Posterior cingulate gyrus (tissue), 11 donors: ENCODE measurements around the gene RAB7B.
A peak's percentile ranks its signal among the peaks of the same experiment; 100 is the strongest.

Source experiments
- DNase-seq, 10 donors: peaks; one replicate each; pipeline versions ENCODE4 v3.0.0 to v3.0.0-alpha.2; 2020 to 2021; ENCODE audit warnings: mixed read lengths in 3 of 10
- intact Hi-C: fragments of 100-400 bp; cut with DNase I; formaldehyde crosslinking; loops from one replicate; pipeline ENCODE4 v1.15.1; 2023

Gene RAB7B

DNA sequence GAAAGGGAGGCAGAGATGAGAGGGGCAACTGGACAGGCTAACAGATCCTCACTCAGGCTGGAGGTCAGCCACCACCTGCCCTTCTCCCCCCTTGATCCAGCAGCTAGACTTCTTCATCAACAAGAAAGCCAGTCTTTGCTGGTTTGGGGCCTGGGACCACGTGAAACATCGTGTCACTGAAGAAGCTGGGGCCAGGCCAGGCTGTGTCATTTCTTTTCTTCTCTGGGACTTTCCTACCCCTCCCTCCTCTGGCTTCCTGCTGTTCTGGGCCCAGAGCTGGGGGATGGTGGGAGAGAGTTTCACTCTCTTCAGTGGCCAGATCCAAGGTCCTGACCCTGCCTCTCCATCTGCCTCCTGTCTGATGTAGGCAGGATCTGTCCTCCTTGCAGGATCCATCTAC lies 41.8 kb downstream of the RAB7B start:
- intact Hi-C loops, result no loop called here
- no peak for DNase-seq

GRCh38 chr1:205959789-205960188 lies 43.4 kb downstream of the RAB7B start:
- no peak for DNase-seq
- intact Hi-C loops, result no loop called here

DNA sequence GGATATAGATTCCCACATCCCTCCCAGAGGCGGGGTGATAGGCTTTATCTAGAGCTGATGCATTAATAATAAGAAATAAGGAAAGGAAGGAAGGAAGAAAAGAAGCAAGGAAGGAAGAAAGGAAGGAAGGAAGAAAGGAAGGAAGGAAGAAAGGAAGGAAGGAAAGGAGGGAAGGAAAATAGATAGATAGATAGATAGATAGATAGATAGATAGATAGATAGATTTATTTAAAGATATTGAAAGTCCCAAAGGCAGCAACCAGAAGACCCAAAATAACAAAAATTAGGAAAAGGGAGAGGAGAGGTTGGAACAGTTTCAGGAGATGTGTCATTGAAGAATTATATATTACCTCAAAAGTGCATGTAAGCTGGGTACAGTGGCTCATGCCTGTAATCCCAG lies 47.7 kb downstream of the RAB7B start:
- intact Hi-C loops, result no loop called here
- no peak for DNase-seq

DNA sequence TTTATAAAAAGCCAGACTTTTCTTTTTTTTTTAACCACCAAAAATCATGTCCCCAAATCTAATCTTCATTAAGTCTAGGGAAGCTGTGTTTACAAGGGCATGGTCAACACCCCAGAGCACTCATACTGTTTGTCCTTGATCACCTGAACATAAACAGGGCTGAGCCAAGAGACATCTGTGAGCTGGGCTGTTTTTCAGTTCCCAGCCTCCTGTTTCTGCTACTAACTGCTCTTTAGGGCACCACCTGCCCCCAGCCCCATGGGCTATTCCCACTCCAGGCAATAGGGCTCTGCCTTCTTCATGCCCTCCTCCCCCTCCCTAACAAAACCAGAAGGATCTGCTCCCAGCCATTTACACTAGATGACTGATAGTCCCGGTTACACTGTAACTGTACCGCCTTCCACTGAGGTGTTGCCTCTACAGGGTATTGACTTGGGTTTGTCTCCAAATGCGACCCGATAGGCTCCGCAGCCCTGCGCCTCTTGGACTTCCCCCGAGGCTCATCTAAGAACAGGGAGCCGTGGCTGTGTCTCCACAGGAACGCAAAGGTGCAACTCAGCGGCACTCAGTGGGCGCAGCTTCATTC lies 48.3 kb downstream of the RAB7B start:
- no peak for DNase-seq
- intact Hi-C loops, result no loop called here

GRCh38 chr1:205951746-205952145 lies 51.4 kb downstream of the RAB7B start:
- intact Hi-C loops, result no loop called here

DNA sequence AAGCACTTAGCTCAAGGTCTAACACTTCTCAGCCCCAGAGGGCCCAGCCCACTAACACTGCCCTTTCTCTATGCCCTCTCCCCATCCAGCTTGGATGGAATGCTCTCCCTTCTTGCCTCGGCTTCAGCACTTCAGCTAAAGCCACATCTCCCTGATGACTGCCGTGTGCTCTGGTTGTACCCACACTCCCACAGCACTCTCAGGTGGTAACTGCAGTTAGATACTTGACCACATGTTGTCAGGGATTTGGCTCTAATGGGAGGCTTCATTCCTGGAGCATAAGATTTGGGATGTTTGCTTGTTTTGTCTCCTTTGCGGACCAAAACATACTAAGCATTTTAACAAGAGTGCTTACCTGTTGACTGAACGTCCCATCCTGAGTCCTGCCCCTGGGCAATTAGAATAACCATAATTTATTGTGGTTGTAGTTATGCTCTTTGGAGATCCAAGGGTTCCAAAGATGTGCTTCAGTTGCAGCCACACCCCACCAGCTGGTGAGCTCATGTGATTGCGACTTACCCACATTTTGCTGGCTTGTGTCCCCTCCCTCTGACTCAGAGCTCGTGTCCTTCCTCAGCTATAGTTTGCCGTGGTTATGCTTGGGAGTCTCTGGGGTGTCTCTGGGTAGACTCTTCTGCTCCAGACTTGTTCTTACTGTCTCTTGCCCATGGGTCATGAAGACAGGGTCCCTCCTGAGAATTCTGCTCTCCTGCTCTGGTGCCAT lies 52.2 kb downstream of the RAB7B start:
- DNase-seq, result no peak

More at GRCh38 chr1:205951746-205952145, 51.4 kb downstream of the RAB7B start:
- no peak for DNase-seq

DNA sequence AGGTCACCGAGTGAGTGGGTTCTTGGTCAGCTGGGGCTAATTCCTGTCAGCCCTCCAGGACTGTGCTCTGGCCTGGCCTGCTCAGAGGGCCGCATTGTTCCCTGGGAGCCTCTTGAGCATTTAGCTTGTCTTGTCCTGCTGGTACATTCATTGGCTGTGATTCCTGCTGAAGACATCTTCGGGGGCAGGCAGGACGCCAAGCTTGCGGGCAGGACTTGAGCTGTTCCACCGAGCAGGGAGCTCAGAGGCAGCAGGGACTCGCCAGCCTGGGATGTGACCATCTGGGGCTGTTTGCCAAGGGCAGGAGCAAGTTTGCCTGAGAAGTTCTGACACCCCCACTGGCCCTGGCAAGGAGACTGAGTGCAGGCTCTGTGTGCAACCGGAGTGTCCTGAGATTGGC lies 52.9 kb downstream of the RAB7B start:
- peak; percentile 22 to 89 (median 50) for DNase-seq
- intact Hi-C loops, result no loop called here

More for the DNA sequence above, 52.2 kb downstream of the RAB7B start:
- intact Hi-C loops, result no loop called here

GRCh38 chr1:205949753-205950152 lies 53.4 kb downstream of the RAB7B start:
- no peak for DNase-seq
- intact Hi-C loops, result no loop called here

DNA sequence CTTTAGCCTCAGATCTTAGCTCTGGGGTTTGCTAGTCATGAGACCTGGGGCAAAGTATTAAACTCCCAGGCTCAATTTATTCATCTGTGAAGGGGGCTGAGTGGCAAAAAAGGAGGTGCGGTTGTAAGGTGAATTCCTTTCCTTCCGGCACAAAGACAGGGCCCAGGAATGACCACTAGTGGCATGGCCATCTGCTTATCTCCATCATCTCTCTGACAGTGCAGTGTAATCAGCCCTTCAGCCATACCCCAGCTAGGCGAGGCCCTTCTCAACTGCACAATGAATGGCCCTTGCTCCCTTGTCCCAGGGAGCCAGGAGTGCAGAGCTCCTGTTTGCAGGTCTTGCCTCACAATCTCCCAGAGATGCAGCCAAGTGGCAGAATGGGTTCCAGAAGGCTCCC lies 54.3 kb downstream of the RAB7B start:
- intact Hi-C loops, result no loop called here
- DNase-seq, result peak in 2 of 10 donors; percentile 24 to 39

GRCh38 chr1:205948039-205948438 lies 55.2 kb downstream of the RAB7B start:
- DNase-seq, result peak in 3 of 10 donors; percentile 29 to 70 (median 42)
- intact Hi-C loops, result no loop called here

GRCh38 chr1:205947024-205947423 lies 56.2 kb downstream of the RAB7B start:
- intact Hi-C loops, result no loop called here
- peak in 3 of 10 donors; percentile 31 to 68 (median 52) for DNase-seq

DNA sequence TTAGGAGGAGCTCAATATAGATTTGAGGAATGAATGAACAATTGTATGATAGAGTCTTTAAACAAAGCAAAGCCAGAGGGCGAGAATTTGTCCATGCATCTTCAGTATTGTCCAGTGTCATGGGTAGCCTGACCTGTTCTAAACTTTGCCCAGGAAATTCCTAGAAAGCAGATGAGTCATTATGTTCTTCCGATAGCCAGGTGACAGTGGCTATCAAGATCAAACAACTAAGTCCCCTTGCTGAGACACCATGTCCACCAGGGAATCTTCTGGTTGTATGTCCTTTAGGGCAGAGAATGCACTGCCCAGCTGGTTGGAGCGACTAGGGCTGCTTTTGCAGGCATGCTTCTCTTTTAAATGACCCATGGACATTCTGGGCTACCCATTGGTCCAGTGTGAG lies 58.1 kb downstream of the RAB7B start:
- intact Hi-C loops, result no loop called here

DNA sequence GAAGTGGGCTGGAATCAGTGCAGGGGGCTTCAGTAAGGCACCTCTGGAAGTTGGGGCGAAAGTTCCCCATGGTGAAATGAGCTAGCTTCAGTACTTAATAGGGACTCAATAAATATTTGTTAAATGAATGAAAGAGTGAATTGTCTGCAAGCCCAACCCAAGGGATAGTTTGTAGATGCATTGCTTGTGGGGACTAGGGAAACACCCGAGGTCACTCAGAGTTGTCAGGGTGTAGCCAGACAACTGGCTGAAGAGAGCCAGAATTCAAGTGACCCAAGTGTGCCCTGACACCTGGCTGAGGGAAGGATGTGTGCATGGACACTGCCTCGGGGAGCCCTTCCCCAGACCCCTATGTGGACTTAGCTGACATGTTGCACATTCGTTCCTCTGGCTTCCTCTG lies 58.7 kb downstream of the RAB7B start:
- no peak for DNase-seq
- intact Hi-C loops, result no loop called here

More for the DNA sequence above, 58.1 kb downstream of the RAB7B start:
- DNase-seq, result no peak

DNA sequence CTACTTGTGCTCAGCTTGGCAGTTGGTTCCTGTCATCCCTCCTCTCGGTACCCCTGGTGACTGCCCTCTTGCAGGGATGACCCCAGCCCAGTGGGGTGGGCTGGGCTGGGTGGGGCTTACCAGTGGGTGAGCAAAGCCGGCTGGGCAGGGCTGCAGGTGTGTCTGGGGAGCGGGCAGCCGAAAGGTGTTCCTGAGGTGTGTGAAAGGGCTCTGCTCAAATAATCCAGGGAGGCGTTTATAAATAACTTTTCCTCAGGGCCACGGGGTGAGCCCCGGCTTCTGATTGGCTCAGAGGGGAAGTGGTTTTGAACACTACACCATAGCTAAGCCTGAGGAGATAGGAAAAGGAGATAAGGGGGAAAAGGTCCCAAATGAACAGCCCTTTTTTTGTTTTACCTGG lies 60.0 kb downstream of the RAB7B start, which contains the start of gene SLC26A9:
SLC26A9 (minus strand) TSS at position 212 of the 400 bp plus-strand sequence. CDS start 7,636 bp downstream, outside the sequence.
- DNase-seq, result peak in 1 of 10 donors; percentile 50
- intact Hi-C loops, result no loop called here

GRCh38 chr1:205942631-205943159 lies 60.5 kb downstream of the RAB7B start:
- intact Hi-C loops, result no loop called here
- no peak for DNase-seq

DNA sequence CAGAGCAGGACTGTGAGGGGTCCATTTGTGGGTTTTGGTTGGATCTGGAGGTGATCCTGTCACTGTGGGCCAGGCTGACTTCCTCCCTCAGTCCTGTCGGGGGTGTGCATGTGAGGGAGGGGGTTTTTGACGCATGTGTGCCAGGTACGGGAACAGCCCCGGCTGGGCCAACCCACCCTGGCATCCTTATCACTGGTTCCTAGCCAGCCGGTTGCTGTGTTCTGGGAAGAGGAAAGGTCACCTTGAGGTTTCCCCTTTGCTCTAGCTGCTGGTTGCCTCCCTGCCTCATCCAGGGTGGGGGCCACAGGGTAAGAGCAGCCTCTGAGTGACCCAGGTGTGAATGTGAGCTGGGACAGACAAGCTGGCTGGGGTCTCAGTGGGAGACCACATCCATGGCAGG lies 62.5 kb downstream of the RAB7B start:
- no peak for DNase-seq
- intact Hi-C loops, result no loop called here

DNA sequence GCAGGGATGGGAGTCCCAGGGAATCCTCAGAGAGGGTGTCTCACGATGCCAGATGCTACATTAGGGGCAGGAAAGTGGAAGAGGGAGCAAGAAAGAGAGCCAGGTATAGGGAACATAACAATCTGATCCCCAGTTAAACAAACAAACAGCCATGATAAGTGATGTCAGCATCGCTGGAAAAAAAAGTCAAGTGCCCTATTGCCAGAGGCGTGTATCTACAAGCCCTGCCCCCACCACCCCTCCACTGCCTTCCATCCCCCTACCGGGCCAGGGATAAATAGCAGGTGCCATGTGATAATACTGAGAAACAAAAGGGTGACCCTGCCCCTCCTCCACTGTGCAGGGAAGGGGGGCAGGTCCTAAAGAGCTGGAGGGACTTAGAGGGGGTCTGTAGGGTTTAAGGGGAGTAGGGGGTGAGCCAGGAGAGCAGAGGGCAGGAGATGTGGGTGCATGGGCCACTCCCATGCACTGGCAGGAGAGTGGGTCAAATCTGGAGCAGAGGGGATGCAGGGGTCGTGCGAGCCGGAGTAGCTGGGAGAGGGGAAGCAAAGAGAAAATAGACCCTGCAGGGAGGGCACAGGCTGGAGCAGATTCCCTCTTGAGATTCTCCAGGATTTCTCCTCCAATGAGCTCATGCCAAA lies 63.4 kb downstream of the RAB7B start:
- intact Hi-C loops, result no loop called here
- DNase-seq, result peak in 1 of 10 donors; percentile 70

DNA sequence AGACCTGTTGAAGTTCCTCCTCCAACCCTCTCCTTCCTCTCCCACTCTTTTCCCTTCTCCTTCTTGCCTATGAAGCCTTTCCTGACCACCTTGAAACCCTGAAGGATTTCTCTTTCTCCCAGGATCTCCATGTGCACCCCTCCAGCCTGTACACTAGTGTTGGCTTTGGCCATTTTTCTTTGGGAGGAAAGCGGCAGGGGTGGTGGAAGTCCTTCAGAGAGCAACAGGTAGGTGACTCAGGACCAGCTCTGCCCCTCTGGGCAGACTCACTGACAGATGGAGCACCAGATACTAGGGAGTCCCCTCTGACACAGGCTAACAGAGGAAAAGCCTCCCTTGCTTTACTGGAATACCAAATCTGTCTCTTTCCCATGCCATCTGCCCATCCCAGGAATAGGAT lies 64.5 kb downstream of the RAB7B start:
- no peak for DNase-seq
- intact Hi-C loops, result no loop called here

DNA sequence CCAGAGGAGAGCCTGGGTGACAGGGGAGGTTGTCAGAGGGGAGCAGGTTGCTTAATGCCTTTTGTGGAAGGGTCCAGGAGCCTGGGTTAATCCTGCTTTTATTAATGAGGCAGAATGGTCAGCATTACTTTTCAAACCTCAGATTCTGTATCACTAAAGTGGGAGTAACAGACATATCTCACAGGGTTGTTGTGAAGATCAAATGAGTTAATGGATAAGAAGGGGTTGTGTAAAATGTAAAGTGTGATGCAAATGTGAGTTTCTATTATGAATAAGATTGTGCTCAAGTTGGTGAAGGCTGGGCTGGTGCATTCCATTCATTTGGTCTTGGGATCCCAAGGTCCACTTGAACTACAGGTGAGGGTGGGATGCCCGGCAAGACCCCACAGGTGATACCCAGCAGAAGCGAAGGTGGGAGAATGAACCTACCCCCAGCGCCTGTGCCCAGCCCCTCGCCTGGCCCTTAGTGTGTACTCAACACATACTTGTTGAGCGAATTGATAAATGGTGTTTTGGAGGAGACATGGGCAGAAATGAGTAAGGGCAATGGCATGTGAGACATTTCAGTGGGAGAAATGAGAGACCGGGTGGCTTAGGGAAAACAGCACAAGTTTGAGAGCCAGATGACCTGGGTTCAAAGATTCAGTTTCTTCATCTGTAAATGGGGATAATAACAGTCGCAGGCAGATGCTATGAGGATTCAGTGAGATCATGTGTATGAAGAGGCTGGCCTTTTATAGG lies 66.2 kb downstream of the RAB7B start:
- peak in 2 of 10 donors; percentile 21 to 49 for DNase-seq
- intact Hi-C loops, result no loop called here

- DNase-seq, result peak in 2 of 10 donors; percentile 34 to 37
- intact Hi-C loops, result no loop called here
Measured at GRCh38 chr1:205936311-205936710, 66.9 kb downstream of the RAB7B start.

DNA sequence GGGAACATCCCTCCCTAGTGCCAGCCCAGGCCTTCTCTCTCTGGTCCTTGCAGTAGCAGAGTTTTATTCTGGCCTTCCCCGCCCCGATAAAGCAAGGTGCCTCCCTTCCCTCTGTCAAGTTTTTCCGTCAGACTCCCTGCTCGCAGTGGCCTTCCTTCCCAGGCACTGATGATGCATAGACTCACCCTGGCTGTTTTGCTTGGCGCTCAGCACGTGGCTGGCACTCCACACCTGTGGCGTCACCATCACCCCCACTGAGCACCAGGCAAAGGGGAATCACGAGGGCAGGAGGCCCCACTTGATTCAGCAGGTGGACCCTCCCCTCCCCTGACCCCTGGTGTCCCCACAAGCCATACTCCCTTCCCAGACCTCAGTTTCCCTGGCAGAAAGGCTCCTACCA lies 67.3 kb downstream of the RAB7B start:
- intact Hi-C loops, result no loop called here
- DNase-seq, result peak in 2 of 10 donors; percentile 50 to 57
